Rectal smooth muscle tissue (tissue), 1 donor: ENCODE data around the gene SHISAL1.

Experiments used
- H3K27ac ChIP-seq: one replicate; pipeline ENCODE4 v1.7.0; 2013; ENCODE audit warnings: low read depth, low read length, inconsistent platforms
- H3K27me3 ChIP-seq: one replicate; pipeline ENCODE4 v1.7.0; 2013; ENCODE audit warnings: low read length; ENCODE audit not compliant: control insufficient read depth, insufficient read depth
- H3K36me3 ChIP-seq: one replicate; pipeline ENCODE4 v1.7.0; 2013; ENCODE audit warnings: low read length; ENCODE audit not compliant: control insufficient read depth, insufficient read depth
- H3K4me1 ChIP-seq: one replicate; pipeline ENCODE4 v1.7.0; 2013; ENCODE audit warnings: low read length; ENCODE audit not compliant: control insufficient read depth, insufficient read depth
- H3K4me3 ChIP-seq: one replicate; pipeline ENCODE4 v1.7.0; 2013; ENCODE audit warnings: low read length
- H3K9ac ChIP-seq: one replicate; pipeline ENCODE4 v1.7.0; 2013; ENCODE audit warnings: low read length

Gene SHISAL1

GRCh38 chr22:44206696-44207095 is 106.1 kb downstream of the SHISAL1 start:
- Histone ChIP-seq H3K27ac (no peak overlapping the region), H3K36me3 (no peaks in the 10 kb centered on the region), H3K9ac (no peak overlapping the region), H3K27me3 (no peaks in the 10 kb centered on the region), H3K4me3 (no peak overlapping the region), H3K4me1 (no peaks in the 10 kb centered on the region)

- no peaks in the 10 kb centered on the region for H3K4me1 ChIP-seq
- no peak overlapping the region for H3K4me3 ChIP-seq
- H3K36me3 ChIP-seq, result no peaks in the 10 kb centered on the region
- H3K9ac ChIP-seq, result no peak overlapping the region
- H3K27ac ChIP-seq, result no peak overlapping the region
- H3K27me3 ChIP-seq, result no peaks in the 10 kb centered on the region
These were observed 106.5 kb downstream of the SHISAL1 start for GRCh38 chr22:44206330-44206645.

GRCh38 chr22:44205516-44206329 is 107.0 kb downstream of the SHISAL1 start:
- H3K4me1 ChIP-seq, result no peaks in the 10 kb centered on the region
- no peak overlapping the region for H3K4me3 ChIP-seq

GRCh38 chr22:44204739-44205515 is 107.8 kb downstream of the SHISAL1 start:
- Histone ChIP-seq H3K4me3 (no peak overlapping the region), H3K27ac (no peak overlapping the region), H3K36me3 (no peaks in the 10 kb centered on the region), H3K9ac (no peak overlapping the region), H3K27me3 (no peaks in the 10 kb centered on the region), H3K4me1 (no peaks in the 10 kb centered on the region)

More at GRCh38 chr22:44205516-44206329, 107.0 kb downstream of the SHISAL1 start:
- no peaks in the 10 kb centered on the region for H3K36me3 ChIP-seq
- H3K9ac ChIP-seq, result no peak overlapping the region
- no peaks in the 10 kb centered on the region for H3K27me3 ChIP-seq
- H3K27ac ChIP-seq, result no peak overlapping the region

- Histone ChIP-seq H3K27me3 (no peaks in the 10 kb centered on the region), H3K9ac (no peak overlapping the region), H3K36me3 (no peaks in the 10 kb centered on the region), H3K4me3 (no peak overlapping the region), H3K4me1 (no peaks in the 10 kb centered on the region), H3K27ac (no peak overlapping the region)
These were observed 109.5 kb downstream of the SHISAL1 start for GRCh38 chr22:44203203-44203602.

- no peak overlapping the region for H3K4me3 ChIP-seq
- no peaks in the 10 kb centered on the region for H3K36me3 ChIP-seq
- H3K27me3 ChIP-seq, result no peaks in the 10 kb centered on the region
- H3K9ac ChIP-seq, result no peak overlapping the region
- H3K27ac ChIP-seq, result no peak overlapping the region
- H3K4me1 ChIP-seq, result no peaks in the 10 kb centered on the region
These were observed 110.4 kb downstream of the SHISAL1 start for GRCh38 chr22:44202261-44202789.

- Histone ChIP-seq H3K36me3 (no peaks in the 10 kb centered on the region), H3K27me3 (no peaks in the 10 kb centered on the region), H3K27ac (no peak overlapping the region), H3K4me3 (no peak overlapping the region), H3K4me1 (no peaks in the 10 kb centered on the region), H3K9ac (no peak overlapping the region)
These were observed 111.1 kb downstream of the SHISAL1 start for GRCh38 chr22:44201665-44202064.

GRCh38 chr22:44200855-44201550 is 111.7 kb downstream of the SHISAL1 start:
- H3K9ac ChIP-seq, result no peak overlapping the region
- no peaks in the 10 kb centered on the region for H3K36me3 ChIP-seq
- no peak overlapping the region for H3K4me3 ChIP-seq
- no peaks in the 10 kb centered on the region for H3K27me3 ChIP-seq
- H3K27ac ChIP-seq, result no peak overlapping the region
- H3K4me1 ChIP-seq, result no peaks in the 10 kb centered on the region

GRCh38 chr22:44200451-44200850 is 112.3 kb downstream of the SHISAL1 start:
- Histone ChIP-seq H3K9ac (no peak overlapping the region), H3K27ac (no peak overlapping the region), H3K4me3 (no peak overlapping the region), H3K27me3 (no peaks in the 10 kb centered on the region), H3K4me1 (no peaks in the 10 kb centered on the region), H3K36me3 (no peaks in the 10 kb centered on the region)

GRCh38 chr22:44199866-44200265 is 112.9 kb downstream of the SHISAL1 start:
- no peaks in the 10 kb centered on the region for H3K36me3 ChIP-seq
- H3K27ac ChIP-seq, result no peak overlapping the region
- H3K27me3 ChIP-seq, result no peaks in the 10 kb centered on the region
- H3K9ac ChIP-seq, result no peak overlapping the region
- H3K4me3 ChIP-seq, result no peak overlapping the region
- no peaks in the 10 kb centered on the region for H3K4me1 ChIP-seq

GRCh38 chr22:44199164-44199563 is 113.6 kb downstream of the SHISAL1 start:
- H3K27me3 ChIP-seq, result no peaks in the 10 kb centered on the region
- H3K27ac ChIP-seq, result no peak overlapping the region
- no peaks in the 10 kb centered on the region for H3K36me3 ChIP-seq
- no peak overlapping the region for H3K9ac ChIP-seq
- H3K4me3 ChIP-seq, result no peak overlapping the region
- H3K4me1 ChIP-seq, result no peaks in the 10 kb centered on the region

GRCh38 chr22:44197271-44197670 is 115.5 kb downstream of the SHISAL1 start:
- Histone ChIP-seq H3K9ac (no peak overlapping the region), H3K36me3 (no peaks in the 10 kb centered on the region), H3K4me1 (no peaks in the 10 kb centered on the region), H3K27ac (no peak overlapping the region), H3K4me3 (no peak overlapping the region), H3K27me3 (no peaks in the 10 kb centered on the region)
